ENCODE results near the gene ATP10B.

- TF ChIP-seq ELF4 (IDR thresholded peaks at IDR 0.05) (no peak), NFRKB (IDR thresholded peaks at IDR 0.05) (no peak), L3MBTL2 (conservative IDR thresholded peaks at IDR 0.05) (no peak), FOXK2 (IDR thresholded peaks at IDR 0.05) (no peak), ZNF384 (IDR thresholded peaks at IDR 0.05) (no peak), FOXM1 (IDR thresholded peaks at IDR 0.05; ENCODE audit: borderline replicate concordance) (no peak), LEF1 (IDR thresholded peaks at IDR 0.05; ENCODE audit: borderline replicate concordance) (no peak)
Observed at GRCh38 chr5:160837211-160837610, 14.8 kb downstream of the ATP10B start.

All from HEK293T (cell line).